WTC11 (cell line): ENCODE data around the gene SERPINB1. TPM values are rescaled to one million over a fixed set of nuclear protein-coding genes. Genes with fewer than 3 reads are reported as not detected.
A peak's percentile ranks its signal among the peaks of the same experiment; 100 is the strongest.

Experiments used
- ATAC-seq: fragments of 200-7000 bp; cut with Tn5 transposase; 2 replicates; pipeline ENCODE4 v1.10.0; 2021; ENCODE audit warnings: mild to moderate bottlenecking, moderate library complexity
- CTCF ChIA-PET: fragments of 300-600 bp; sonication (Branson Sonifier 250); formaldehyde crosslinking; loops from one replicate; lab custom pipeline; 2021; ENCODE audit warnings: antibody characterized with exemption; lab: Charles Lee
- POLR2A ChIA-PET: fragments of 350-600 bp; sonication (Branson Sonifier 250); formaldehyde crosslinking; loops from one replicate; lab custom pipeline; 2021; ENCODE audit warnings: antibody characterized with exemption; lab: Charles Lee
- DNase-seq: peaks from one replicate; pipeline ENCODE4 v3.0.0; 2021; ENCODE audit warnings: low spot score
- H3K27ac Mint-ChIP-seq: 2 replicates; pipeline ENCODE4 v1.8.0; 2021; ENCODE audit warnings: mixed read lengths
- H3K27me3 Mint-ChIP-seq: 2 replicates; pipeline ENCODE4 v1.8.0; 2021; ENCODE audit warnings: low read depth, mild to moderate bottlenecking, moderate library complexity, mixed read lengths
- H3K36me3 Mint-ChIP-seq: 2 replicates; pipeline ENCODE4 v1.8.0; 2021; ENCODE audit warnings: mixed read lengths
- H3K4me1 Mint-ChIP-seq: 2 replicates; pipeline ENCODE4 v1.8.0; 2022; ENCODE audit warnings: mixed read lengths
- H3K4me3 Mint-ChIP-seq: 2 replicates; pipeline ENCODE4 v1.8.0; 2021; ENCODE audit warnings: mild to moderate bottlenecking, moderate library complexity, mixed read lengths
- H3K9me3 Mint-ChIP-seq: 2 replicates; pipeline ENCODE4 v1.8.0; 2021; ENCODE audit warnings: mixed read lengths
- AFF4 ChIP-seq: sonication (generic); formaldehyde crosslinking; IDR thresholded peaks from 2 replicates; pipeline ENCODE4 v1.8.1; 2023; ENCODE audit warnings: mild to moderate bottlenecking, missing genetic modification reagents, borderline replicate concordance
- FOXP1 ChIP-seq: sonication (generic); formaldehyde crosslinking; IDR thresholded peaks from 2 replicates; pipeline ENCODE4 v1.8.0; 2022; ENCODE audit warnings: missing genetic modification reagents, mild to moderate bottlenecking, moderate library complexity, borderline replicate concordance
- FOXP4 ChIP-seq: sonication (generic); formaldehyde crosslinking; IDR thresholded peaks from 2 replicates; pipeline ENCODE4 v1.8.0; 2022; ENCODE audit warnings: mild to moderate bottlenecking, missing genetic modification reagents
- IRF1 ChIP-seq: sonication (generic); formaldehyde crosslinking; IDR thresholded peaks from 2 replicates; pipeline ENCODE4 v1.8.0; 2023; ENCODE audit warnings: missing genetic modification reagents
- JAZF1 ChIP-seq: fragments of 250-450 bp; sonication (Bioruptor Pico); IDR thresholded peaks from 2 replicates; pipeline ENCODE4 v1.9.0; 2021; ENCODE audit warnings: moderate library complexity, mild to moderate bottlenecking, inconsistent platforms
- JUN ChIP-seq: sonication (generic); formaldehyde crosslinking; IDR thresholded peaks from 2 replicates; pipeline ENCODE4 v1.8.0; 2023; ENCODE audit warnings: mild to moderate bottlenecking, missing genetic modification reagents
- KAT7 ChIP-seq: sonication (generic); formaldehyde crosslinking; IDR thresholded peaks from 2 replicates; pipeline ENCODE4 v1.8.1; 2023; ENCODE audit warnings: missing genetic modification reagents, mild to moderate bottlenecking, borderline replicate concordance
- MAX ChIP-seq: sonication (generic); formaldehyde crosslinking; IDR thresholded peaks from 2 replicates; pipeline ENCODE4 v1.8.0; 2022; ENCODE audit warnings: mild to moderate bottlenecking, missing genetic modification reagents
- NFATC4 ChIP-seq: fragments of 250-450 bp; sonication (Bioruptor Pico); IDR thresholded peaks from 2 replicates; pipeline ENCODE4 v1.9.0; 2021; ENCODE audit warnings: mild to moderate bottlenecking
- NR3C1 ChIP-seq: sonication (generic); formaldehyde crosslinking; conservative IDR thresholded peaks from 2 replicates; pipeline ENCODE4 v1.8.1; 2023; ENCODE audit warnings: low read depth, mild to moderate bottlenecking, missing genetic modification reagents
- RORB ChIP-seq: fragments of 250-450 bp; sonication (Bioruptor Pico); IDR thresholded peaks from 2 replicates; pipeline ENCODE4 v1.9.0; 2021; ENCODE audit warnings: mild to moderate bottlenecking
- ZMAT4 ChIP-seq: fragments of 250-450 bp; sonication (Bioruptor Pico); IDR thresholded peaks from 2 replicates; pipeline ENCODE4 v1.9.0; 2021; ENCODE audit warnings: mild to moderate bottlenecking
- ZNF219 ChIP-seq: sonication (generic); formaldehyde crosslinking; IDR thresholded peaks from 2 replicates; pipeline ENCODE4 v1.8.0; 2023; ENCODE audit warnings: missing genetic modification reagents, mild to moderate bottlenecking, borderline replicate concordance
- ZNF263 ChIP-seq: sonication (generic); formaldehyde crosslinking; IDR thresholded peaks from 2 replicates; pipeline ENCODE4 v1.8.1; 2022; ENCODE audit warnings: low read depth, mild to moderate bottlenecking, moderate library complexity, missing genetic modification reagents
- ZNF416 ChIP-seq: fragments of 250-450 bp; sonication (Bioruptor Pico); IDR thresholded peaks from 2 replicates; pipeline ENCODE4 v1.9.0; 2021; ENCODE audit warnings: mild to moderate bottlenecking, inconsistent platforms
- ZNF671 ChIP-seq: fragments of 250-450 bp; sonication (Bioruptor Pico); IDR thresholded peaks from 2 replicates; pipeline ENCODE4 v1.8.0; 2021; ENCODE audit warnings: mild to moderate bottlenecking
- total RNA-seq: library from RNA; stranded (reverse); gene quantifications from 3 replicates; pipeline ENCODE4 v1.2.3, GENCODE V29; 2021
- TF ChIP-seq, protein P1 (sequence below): sonication (generic); formaldehyde crosslinking; IDR thresholded peaks from 2 replicates; pipeline ENCODE4 v1.8.0; 2022; ENCODE audit warnings: mild to moderate bottlenecking, missing genetic modification reagents

SERPINB1 gene
- total RNA-seq, 1 experiment from 2014 or later, result 14.8 TPM

GRCh38 chr6:2799936-2800527, 41.6 kb downstream of the SERPINB1 start:
- Mint-ChIP-seq H3K27ac (peak overlapping the region; percentile 58), H3K9me3 (peaks cover 5% of the 10 kb centered on the region; the same call in 1 of the 2 replicates), H3K36me3 (peaks cover 8% of the 10 kb centered on the region; the same call in 1 of the 2 replicates), H3K4me1 (peaks cover 8% of the 10 kb centered on the region; the same call in 1 of the 2 replicates), H3K4me3 (no peak overlapping the region), H3K27me3 (no peaks in the 10 kb centered on the region)
- TF ChIP-seq, protein P1, sequence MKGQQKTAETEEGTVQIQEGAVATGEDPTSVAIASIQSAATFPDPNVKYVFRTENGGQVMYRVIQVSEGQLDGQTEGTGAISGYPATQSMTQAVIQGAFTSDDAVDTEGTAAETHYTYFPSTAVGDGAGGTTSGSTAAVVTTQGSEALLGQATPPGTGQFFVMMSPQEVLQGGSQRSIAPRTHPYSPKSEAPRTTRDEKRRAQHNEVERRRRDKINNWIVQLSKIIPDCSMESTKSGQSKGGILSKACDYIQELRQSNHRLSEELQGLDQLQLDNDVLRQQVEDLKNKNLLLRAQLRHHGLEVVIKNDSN (CRISPR knock-in tag), result no peak
- no peak for TF ChIP-seq JUN (CRISPR knock-in tag)
- TF ChIP-seq NR3C1 (CRISPR knock-in tag), result no peak
- TF ChIP-seq RORB (CRISPR knock-in tag), result no peak
- TF ChIP-seq ZNF416, result no peak
- TF ChIP-seq KAT7, result no peak
- no peak for TF ChIP-seq ZNF671 (CRISPR knock-in tag)
- TF ChIP-seq FOXP1, result no peak
- no peak for TF ChIP-seq ZNF219
- no peak for TF ChIP-seq JAZF1 (CRISPR knock-in tag)
- no peak for TF ChIP-seq ZMAT4 (CRISPR knock-in tag)
- TF ChIP-seq IRF1, result no peak
- TF ChIP-seq FOXP4 (CRISPR knock-in tag), result no peak
- no peak for TF ChIP-seq MAX (CRISPR knock-in tag)
- no peak for TF ChIP-seq NFATC4 (CRISPR knock-in tag)
- TF ChIP-seq ZNF263 (CRISPR knock-in tag), result no peak
- no peak for ATAC-seq
- DNase-seq, result no peak
- ChIA-PET CTCF (interaction anchor here (0.7 to 1.1 kb wide), 3 partner anchors 9 to 152 kb away, joined by 3 read pairs; no protein-coding TSS in a partner anchor), POLR2A (interaction anchor here (0.6 kb wide), 1 partner anchor 9 kb away, joined by 5 read pairs; no protein-coding TSS in a partner anchor)

GRCh38 chr6:2798586-2799134, 43.0 kb downstream of the SERPINB1 start:
- POLR2A ChIA-PET, result interaction anchor here (0.5 kb wide), 1 partner anchor 89 kb away, joined by 6 read pairs; no protein-coding TSS in a partner anchor
- ATAC-seq, result no peak
- no peaks in the 10 kb centered on the region for H3K27me3 Mint-ChIP-seq
- no peak overlapping the region for H3K27ac Mint-ChIP-seq
- no peak for DNase-seq
- no peak overlapping the region for H3K4me3 Mint-ChIP-seq
- CTCF ChIA-PET, result interaction anchor here (0.7 to 2.7 kb wide), 7 partner anchors 8 to 225 kb away, joined by 3 to 15 read pairs (median 3); no protein-coding TSS in a partner anchor
- H3K9me3 Mint-ChIP-seq, result peaks cover 5% of the 10 kb centered on the region; the same call in 1 of the 2 replicates
- TF ChIP-seq AFF4 (CRISPR knock-in tag) (no peak), MAX (CRISPR knock-in tag) (0 out of 2 replicates have a peak, but pooled peaks have one; percentile 23)
- peaks cover 8% of the 10 kb centered on the region; the same call in 1 of the 2 replicates for H3K4me1 Mint-ChIP-seq
- peaks cover 8% of the 10 kb centered on the region; the same call in 1 of the 2 replicates for H3K36me3 Mint-ChIP-seq
